Stimulated activated CD8-positive, alpha-beta memory T cell treated with anti-CD3 and anti-CD28 coated beads, Interleukin-15, amount 100 ng/mL, for 48 hours (primary cell): Measurements from ENCODE around the gene ASXL3.

Experiments
- DNase-seq, 2 donors: peaks; one replicate each; pipeline ENCODE4 v3.0.0-alpha.2; 2020; ENCODE audit warnings: low read depth in 2 of 2

ASXL3 gene

GRCh38 chr18:33583901-33584300 is 5.9 kb downstream of the ASXL3 start:
- DNase-seq, result no peak

- no peak for DNase-seq
Measured at GRCh38 chr18:33584548-33585430, 6.8 kb downstream of the ASXL3 start.

- no peak for DNase-seq
Measured at GRCh38 chr18:33585431-33585775, 7.4 kb downstream of the ASXL3 start.

GRCh38 chr18:33588361-33588760 is 10.3 kb downstream of the ASXL3 start:
- DNase-seq, result no peak

GRCh38 chr18:33593261-33593660 is 15.2 kb downstream of the ASXL3 start:
- no peak for DNase-seq

- DNase-seq, result no peak
Measured at GRCh38 chr18:33594799-33595198, 16.8 kb downstream of the ASXL3 start.

- no peak for DNase-seq
Measured at GRCh38 chr18:33596178-33596854, 18.3 kb downstream of the ASXL3 start.

- no peak for DNase-seq
Measured at GRCh38 chr18:33600846-33601245, 22.8 kb downstream of the ASXL3 start.

- DNase-seq, result no peak
Measured at GRCh38 chr18:33603454-33603853, 25.4 kb downstream of the ASXL3 start.

GRCh38 chr18:33605250-33605649 is 27.2 kb downstream of the ASXL3 start:
- DNase-seq, result no peak

GRCh38 chr18:33606621-33607020 is 28.6 kb downstream of the ASXL3 start:
- no peak for DNase-seq

GRCh38 chr18:33611525-33612135 is 33.6 kb downstream of the ASXL3 start:
- no peak for DNase-seq

GRCh38 chr18:33612632-33613031 is 34.6 kb downstream of the ASXL3 start:
- DNase-seq, result no peak

- DNase-seq, result no peak
Measured at GRCh38 chr18:33616556-33616955, 38.5 kb downstream of the ASXL3 start.

- no peak for DNase-seq
Measured at GRCh38 chr18:33627114-33627513, 49.1 kb downstream of the ASXL3 start.

- no peak for DNase-seq
Measured at GRCh38 chr18:33630476-33630875, 52.5 kb downstream of the ASXL3 start.

- DNase-seq, result no peak
Measured at GRCh38 chr18:33641141-33641540, 63.1 kb downstream of the ASXL3 start.

GRCh38 chr18:33644494-33644893 is 66.5 kb downstream of the ASXL3 start:
- DNase-seq, result no peak

GRCh38 chr18:33647365-33647764 is 69.3 kb downstream of the ASXL3 start:
- no peak for DNase-seq

GRCh38 chr18:33652635-33653034 is 74.6 kb downstream of the ASXL3 start:
- no peak for DNase-seq

GRCh38 chr18:33653231-33653630 is 75.2 kb downstream of the ASXL3 start:
- no peak for DNase-seq

GRCh38 chr18:33656889-33657448 is 79.0 kb downstream of the ASXL3 start:
- no peak for DNase-seq
